Myocyte (in vitro differentiated cells): Measurements from ENCODE around the gene NAB1. TPM values are rescaled to one million over a fixed set of nuclear protein-coding genes. Genes with fewer than 3 reads are reported as not detected.
"Not testable (repeated sequence)": the region's sequence is repeated elsewhere in the genome, so short reads cannot be mapped to it uniquely, and the experiment has no call there.

Source experiments
- DNase-seq: peaks from one replicate; pipeline ENCODE4 v3.0.0-alpha.2; 2012; ENCODE audit warnings: low read depth
- total RNA-seq: library from RNA; depleted of rRNA; stranded (reverse); fragments of >200 nt; gene quantifications from 2 replicates; pipeline ENCODE4 v1.2.3, GENCODE V29; 2014

The NAB1 gene
- total RNA-seq, 1 donor from 2014 or later: 43.7 TPM

DNA sequence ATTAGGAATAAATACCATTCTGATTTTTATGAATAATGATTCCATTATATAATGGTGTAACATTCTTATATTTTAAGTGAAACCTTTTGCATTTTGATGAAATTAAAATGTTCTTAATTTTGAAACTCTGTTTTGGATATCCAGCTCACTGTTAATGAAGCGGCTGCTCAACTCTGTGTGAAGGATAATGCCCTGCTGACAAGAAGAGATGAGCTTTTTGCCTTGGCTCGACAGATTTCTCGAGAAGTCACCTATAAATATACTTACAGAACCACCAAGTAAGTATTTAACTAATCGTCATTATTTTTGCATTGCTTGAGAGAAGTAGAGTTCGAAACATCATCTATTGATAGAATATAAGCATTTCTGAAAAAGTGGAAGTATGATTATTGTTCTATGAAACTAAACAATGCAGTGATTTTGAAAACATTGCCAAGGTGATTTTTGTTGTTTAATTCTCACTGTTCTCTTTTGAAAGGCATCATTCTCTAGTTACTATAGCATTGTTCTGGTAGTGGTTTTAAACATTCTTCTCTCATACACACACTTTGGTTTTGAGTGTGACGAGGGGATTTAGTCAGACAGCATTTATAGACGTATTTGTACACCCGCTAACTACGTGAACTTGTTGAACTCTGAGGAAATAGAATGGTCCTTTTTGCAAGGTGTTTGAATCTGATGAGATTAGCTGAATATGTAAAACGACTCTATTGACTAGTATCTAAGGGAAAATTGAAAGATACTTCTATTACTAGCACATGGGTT, 21.5 kb downstream of the NAB1 start:
- DNase-seq: no peak

DNA sequence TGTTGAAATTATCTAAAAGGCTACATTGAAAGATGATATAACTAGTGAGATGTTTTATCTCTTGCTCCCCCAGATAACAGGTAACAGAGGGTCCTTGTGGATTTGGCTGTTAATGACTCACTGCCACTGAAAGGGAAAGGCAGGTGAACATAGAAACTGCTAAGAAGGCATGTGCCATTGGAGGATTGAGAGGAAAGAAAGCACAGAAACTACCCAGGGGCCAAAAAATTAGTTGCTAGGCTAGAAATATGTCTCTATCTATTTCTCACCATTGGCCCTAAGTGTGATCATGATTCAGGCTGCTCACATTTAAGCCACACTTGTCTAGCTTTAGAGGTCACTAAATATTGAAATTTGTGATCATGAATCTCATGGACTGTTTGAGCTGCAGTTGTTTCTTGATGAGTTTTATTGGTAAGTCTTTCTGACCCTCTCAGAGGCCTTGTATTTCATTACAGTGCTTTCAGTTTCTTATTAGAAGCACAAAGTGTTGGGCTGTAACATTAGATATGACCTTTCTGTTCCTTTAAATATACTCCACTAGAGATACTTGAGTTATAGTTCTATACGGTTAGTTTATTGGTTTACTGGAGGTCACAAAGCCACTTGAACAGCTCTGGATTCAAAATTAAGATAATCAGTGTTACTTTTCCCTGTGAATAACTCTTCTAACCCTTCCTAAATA, 26.2 kb downstream of the NAB1 start:
- DNase-seq: no peak

DNA sequence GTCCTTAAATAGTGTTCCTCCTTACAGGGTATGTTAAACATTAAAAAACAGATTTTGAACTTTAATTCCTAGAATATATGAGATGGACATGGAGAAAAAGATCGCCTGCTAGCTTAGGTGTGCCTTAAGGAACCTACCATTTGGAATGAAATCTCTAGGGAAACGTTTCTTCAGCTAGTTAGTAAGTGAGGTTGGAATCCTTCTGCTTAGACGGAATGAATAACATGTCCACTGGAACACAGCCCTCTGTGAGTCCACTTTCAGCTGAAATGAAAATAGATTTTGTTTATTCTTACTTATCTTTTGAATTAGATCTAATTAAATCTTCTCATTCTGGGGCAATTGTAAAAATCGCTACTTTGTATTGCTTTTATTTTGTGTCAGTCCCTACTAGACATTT, 28.4 kb downstream of the NAB1 start:
- no peak for DNase-seq

DNA sequence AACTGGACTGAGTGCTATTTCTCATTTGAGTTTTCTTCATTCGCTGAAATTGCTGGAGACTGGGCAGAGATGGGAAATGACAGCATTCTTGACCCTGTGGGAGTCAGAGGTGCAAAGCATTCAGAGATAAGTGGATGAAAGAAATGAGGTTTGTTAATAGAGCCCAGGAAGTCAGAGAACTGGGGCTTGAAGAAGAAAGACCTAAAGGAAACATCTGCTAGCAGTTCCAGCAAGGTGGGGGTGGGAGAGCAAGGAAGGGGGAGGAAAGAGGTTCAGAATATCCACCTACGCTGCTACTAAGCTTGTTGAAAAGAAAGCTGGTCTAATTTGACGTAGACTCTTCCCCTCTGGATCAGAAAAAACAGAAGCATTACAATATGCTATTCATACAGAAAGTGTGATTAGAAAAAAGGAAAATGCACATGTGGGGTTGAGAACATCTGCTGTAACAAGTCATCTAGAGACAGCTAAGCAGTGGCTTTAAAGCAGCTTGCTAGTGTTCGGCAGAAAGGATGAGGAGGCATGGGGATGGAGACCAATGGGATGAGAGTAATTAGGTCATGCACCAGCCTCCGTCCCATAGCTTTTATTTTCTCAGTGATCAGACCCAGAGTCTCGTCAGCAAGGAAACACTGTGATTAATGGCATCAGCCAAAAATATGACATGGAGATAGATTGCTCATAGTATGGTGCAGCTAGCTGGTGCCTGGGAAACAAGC, 29.7 kb downstream of the NAB1 start:
- DNase-seq: no peak

DNA sequence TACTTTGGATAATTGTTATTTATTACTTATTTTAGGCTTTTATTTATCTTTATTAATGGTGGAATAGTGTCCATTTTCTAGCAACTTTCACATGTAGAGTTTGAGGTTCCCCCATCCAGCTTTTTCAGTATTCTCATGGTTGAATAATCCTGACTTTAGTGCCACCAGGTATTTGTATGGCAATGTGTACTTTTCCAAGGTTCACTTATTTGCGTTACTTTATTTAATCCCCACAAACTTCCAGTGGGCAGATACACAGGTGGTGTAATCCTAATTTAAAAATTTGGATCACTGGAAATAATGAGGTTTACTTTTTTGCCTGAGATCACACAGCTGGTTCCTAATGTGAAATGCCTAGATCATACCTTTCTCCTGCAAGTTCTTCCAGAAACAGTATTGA, 30.5 kb downstream of the NAB1 start:
- no peak for DNase-seq

DNA sequence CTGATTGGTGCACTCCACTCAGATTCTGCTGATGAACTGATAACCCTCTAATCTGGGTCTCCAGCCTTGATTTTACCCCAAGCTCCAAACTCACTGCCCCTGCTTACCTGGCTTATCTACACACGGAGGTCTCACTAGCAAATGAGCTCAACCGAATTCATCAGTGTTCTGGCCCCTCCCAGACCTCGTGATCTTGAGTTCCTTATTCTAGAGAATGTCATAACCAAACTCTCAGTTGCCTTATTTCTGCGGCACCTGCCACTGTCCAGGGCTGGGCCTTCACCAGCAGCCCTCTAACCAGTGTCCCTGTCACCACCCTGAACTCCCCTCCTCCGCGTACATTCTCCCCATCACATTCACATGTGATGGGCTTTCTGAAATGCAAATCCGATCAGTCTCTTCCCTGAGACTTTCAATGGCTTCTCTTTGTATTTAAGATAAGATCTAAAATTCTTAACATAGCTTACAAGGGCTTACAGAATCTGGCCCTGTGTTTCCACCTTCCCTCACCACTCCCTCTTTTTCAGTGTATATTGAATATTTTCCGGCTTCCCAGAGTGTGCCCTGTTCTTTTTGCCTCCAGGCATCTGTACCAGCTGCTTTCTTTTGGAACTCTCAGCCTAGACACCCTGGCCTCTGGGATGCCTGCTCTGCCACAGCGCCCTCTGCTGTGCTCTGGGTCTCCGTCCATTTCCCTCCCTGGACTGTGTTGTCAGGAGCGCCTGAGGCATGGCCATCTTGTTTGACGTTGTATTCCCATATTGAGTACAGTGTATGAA, 31.1 kb downstream of the NAB1 start:
- peak; percentile 14 for DNase-seq

DNA sequence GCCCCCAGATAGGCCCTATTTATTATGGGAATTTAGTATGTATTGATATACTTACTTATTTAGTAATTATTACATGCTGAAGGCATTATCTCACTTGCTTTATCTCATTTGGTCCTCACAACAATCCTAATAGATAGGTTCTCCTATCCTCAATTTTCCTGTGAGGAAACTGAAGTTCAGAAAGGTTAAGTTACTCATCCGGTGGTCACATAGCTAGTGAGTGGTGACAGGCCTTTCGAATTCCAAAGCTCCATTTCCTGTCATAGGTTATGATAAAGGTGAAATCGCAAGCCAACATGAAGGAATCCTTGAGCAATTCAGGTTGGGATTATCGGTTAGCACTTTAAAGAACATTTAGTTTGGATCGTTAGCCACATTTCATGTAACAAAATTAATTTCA, 33.3 kb downstream of the NAB1 start:
- no peak for DNase-seq

DNA sequence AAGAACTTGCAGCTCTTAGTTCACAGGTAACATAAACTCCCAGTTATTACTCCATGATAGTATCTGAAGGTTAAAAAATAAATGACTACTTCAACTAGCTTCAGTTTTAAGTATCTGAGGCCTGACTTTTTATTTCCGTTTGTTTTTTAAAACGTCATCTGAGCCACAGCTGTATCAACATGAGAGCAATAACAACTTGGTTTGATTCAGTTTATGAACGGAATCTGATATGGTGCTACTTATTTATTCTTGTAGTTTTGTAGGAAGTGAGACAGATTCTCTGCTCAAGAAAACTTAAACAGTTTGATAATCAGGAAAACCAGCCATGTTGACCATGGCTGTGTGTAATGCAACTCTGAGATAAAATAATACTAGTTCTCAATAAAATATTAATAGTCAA, 34.9 kb downstream of the NAB1 start:
- DNase-seq: peak; percentile 40

DNA sequence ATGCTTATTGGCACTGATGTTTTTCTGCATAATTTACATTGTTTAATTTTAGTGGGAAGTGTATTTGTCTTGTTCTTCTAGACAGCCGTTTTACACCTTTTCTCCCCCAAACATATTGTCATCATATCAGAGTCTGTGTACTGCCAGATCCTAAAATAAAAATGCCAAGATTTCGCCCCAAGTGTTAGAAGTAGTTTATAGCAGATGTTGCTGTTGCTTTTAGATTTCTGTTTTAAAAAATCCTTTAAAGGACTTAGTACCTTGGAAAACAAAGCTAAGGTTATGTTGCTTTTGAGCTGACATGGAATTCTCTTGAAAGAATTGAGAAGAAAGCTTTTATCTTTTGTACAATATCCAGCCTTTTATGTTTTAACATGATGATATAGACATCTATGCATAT, 36.0 kb downstream of the NAB1 start:
- no peak for DNase-seq

DNA sequence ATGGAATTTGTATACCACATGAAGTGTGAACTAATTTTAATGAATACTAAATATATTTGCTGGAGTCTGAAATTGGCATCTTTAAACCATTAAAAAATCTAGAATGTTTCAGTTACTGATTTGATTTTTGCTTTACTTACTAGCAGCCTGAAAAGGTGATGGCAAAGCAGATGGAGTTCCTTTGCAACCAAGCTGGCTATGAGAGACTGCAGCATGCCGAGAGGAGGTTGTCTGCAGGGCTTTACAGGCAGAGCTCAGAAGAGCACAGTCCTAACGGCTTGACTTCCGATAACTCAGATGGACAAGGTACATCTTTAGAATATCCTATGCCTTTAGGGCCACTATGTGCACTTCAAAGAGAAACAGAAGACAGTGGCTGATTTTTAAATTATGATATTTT, 36.5 kb downstream of the NAB1 start:
- no peak for DNase-seq

DNA sequence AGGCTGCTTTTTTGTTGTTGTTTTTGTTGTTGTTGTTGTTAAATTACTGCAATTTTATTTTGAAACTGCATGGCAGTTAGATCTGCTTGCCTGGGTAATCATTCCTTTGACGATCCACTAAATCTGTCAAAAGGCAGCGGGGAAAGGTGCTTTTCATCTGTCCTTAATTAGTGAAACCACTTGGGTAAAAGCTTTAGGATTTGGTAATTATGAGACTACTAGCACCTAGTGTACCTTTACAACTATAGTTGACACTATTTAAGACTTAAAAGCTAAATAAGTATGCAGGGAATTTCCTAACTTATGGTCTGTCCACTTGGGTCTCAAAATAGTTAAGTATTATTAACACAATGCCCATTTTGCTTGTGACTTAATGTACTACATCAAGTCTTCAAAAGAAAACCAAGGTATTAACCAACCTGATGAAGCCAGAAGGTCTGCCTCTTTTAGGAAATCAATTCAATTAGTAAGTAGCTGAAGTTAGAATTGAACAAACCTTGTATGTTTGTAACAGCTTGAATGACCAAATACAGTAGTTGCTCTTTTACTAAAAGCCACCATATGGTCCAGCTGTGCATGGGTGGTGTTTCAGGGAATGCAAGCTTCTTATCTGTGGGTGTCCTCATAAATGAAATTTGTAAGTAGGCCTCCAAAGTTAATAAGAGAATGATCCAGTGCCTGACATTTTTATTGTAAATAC, 44.8 kb downstream of the NAB1 start:
- no peak for DNase-seq

DNA sequence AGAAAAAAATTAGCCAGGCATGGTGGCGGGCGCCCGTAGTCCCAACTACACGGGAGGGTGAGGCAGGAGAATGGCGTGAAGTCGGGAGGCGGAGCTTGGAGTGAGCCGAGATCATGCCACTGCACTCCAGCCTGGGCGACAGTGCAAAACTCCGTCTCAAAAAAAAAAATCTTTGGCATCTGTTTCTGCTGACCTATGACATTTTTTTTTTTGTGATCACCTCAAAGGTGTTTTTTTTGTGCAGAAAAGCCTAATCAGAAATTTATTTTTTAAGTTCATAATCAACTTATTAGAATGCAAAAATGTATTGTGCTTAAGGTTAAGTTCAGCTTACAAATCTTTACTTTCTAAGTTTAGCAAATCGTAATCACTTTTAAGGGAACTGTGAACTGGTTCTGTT, 45.6 kb downstream of the NAB1 start:
- DNase-seq: no peak

DNA sequence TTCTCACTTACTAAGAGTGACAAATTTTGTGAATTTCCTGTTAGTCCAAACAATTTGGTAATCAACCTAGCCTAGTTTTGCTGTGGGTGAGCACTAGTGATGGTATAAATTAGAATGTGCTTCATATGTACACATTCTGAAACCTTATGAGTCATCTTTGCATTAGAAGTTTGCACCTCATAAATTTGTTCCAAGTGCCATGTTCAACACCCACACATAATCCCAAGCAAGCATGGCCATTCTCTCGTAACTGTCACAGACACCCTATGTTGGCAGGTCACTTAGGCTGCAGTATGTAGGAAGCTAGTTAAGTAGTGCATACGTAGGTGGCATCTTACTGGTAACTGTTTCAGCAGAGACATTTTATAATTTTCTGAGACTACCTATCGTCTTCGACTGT, 46.9 kb downstream of the NAB1 start:
- no peak for DNase-seq

DNA sequence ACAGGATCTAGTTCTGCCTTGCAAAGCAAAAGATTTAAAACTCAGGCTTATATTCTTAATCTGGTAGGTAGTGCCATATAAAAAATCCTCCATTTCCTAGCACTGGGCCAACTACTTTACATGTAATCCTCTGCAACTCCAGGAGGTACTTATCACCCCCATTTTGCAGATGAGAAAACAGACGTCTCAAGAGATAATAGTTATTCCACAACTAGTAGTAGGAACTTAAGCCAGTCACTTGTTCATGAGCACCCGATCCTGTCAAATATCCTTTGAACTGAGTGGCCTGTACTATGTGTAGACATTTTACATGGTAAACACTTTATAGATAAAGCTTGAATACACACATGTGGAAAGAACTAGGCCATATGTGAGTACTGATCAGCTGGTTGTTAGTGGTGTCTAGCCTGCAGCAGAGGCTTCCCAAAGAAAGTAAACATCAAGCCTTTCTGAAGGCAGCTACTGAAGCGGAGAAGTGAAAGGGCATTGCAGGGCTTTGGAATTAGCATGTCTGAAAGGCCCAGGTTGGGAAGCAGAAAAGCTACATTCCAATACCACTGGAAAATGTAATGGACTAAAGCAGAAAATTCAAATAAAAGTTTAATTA, 48.0 kb downstream of the NAB1 start:
- no peak for DNase-seq

DNA sequence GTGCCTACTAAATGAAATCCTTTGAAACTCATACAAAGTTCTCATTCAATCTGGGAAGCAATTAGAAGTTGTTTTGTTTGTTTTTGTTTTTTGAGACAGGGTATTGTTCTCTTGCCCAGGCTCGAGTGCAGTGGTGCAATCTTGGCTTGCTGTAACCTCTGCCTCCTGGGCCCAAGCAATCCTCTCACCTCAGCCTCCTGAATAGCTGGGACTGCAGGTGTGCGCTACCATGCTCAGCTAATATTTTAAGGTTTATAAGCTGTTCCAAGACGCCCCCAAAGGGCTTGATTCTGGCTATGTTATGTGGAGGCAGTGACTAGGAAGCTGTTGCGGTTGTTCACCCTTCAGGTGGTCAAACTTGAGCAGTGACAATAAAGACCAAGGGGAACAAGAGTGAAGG, 48.5 kb downstream of the NAB1 start:
- DNase-seq: no peak

DNA sequence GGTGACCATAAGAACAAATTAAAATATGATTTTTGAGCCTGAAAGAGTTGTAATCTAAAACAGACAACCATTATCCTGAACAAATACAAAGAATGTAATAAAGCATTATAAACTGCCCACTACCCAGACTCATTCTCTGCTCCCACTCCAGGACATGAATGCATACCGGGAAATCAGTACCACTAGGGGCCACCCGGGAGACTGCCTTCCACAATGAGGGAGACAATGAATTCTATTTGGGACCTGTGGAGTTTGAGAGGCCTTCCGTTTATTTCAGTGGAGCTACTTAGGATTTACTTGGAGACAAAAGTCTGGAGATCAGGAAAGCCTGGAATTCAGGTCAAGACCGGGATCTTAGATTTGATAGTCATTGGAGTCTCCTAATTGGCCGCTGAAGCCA, 50.0 kb downstream of the NAB1 start:
- DNase-seq: peak; percentile 39

DNA sequence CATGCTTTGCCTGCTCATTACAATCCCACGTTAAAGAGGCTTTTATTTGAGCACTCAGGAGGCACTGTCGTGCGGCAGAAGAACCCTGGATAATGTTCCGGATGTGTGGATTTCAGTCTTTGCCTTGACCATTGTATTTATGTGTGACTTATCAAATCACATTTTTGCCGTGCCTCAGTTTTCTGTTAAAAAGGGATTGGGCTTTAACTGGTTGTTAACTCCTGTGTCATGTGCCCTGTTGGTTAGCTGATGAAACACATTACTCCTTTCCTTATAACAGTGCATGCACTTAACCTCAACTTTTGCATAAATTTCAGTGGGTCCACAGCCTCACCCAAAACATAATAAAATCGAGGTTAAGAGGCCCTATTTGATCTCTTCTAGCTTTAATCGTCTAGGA, 52.7 kb downstream of the NAB1 start:
- DNase-seq: no peak

DNA sequence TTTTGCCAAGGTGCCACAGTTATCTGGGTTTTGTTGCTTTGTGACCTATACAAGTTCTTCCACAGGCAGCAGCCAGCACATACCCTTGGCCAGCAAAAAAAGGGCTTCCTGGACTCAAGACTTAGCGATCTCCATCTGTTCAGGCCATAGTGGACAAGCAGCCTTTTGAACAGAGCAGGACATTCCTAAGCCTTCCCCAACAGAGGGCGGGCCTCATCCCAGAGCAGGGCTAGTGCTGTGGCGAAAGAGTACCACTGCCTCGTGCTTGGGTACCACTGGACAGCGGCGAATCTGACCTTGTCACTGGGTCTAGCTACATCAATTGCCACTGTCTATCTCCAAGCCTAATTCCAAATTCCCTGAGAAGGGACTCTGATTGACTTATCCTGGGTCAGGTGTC, 56.4 kb downstream of the NAB1 start:
- DNase-seq: no peak

DNA sequence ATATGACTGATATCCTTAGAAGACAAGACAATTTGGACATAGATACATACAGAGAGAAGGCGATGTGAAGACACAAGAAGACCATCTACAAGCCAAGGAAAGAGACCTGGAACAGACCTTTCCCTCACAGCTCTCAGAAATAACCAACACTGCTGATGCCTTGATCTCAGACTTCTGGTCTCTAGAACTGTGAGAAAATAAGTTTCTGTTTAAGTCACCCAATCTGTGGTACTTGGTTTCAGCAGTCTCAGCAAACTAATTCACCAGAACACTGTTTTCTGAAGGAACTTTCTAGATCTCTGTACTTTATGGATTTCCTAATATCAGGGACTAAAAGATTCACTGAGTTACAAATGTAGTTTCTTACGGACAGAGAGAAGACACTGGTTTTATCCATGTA, 58.8 kb downstream of the NAB1 start:
- no peak for DNase-seq

DNA sequence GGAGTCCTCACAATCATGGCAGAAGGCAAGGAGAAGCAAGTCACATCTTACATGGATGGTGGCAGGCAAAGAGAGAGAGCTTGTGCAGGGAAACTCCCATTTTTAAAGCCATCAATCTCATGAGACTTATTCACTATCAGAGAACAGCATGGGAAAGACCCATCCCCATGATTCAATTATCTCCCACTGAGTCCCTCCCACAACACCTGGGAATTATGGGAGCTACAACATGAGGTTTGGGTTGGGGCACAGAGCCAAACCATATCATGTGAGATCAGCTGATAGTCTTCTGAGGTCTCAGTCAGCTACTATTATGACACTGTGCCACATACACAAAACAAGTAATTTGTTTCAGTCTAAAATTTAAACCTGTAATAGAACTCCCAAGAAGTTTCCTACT, 59.8 kb downstream of the NAB1 start:
- DNase-seq: not testable (repeated sequence)

DNA sequence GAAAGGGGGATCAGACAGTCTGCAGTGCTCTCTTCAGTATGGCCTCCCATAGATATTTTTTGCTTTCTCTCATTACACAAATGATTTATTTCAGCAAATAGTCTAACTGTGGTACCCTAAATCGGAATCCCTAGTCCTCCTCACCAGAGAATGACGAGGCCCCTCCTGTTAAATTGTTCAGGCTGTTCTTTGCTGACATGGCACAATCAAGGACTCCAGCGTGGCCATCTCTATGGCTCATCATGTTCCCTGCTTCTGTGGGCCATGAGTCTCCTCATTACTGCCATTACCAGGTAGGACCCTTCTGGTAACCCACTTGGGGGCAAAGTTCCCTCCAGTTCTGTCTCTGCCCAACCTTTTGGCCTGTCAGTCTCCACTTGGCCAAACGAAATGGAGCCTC, 62.2 kb downstream of the NAB1 start:
- DNase-seq: no peak
